Measurements from ENCODE around the gene ABCA2. TPM values are rescaled to one million over a fixed set of nuclear protein-coding genes. Genes with fewer than 3 reads are reported as not detected.

The ABCA2 gene
- total and polyA plus RNA-seq, 9 of the 15 experiments (the other 6 are each of a cell fraction or from before 2014, with no cell fraction given), result 0.69 to 16.3 (median 6.1) TPM; not detected in 2

GRCh38 chr9:137046088-137046787 is 18.2 kb upstream of the ABCA2 start, which contains the start of gene NPDC1:
Gene NPDC1 (minus strand): TSS chr9:137046177. CDS start chr9:137045989, 188 bp downstream.
- FAIRE-seq, result peak; percentile 76
- H3K36me3 ChIP-seq (ENCODE audit: control insufficient read depth, insufficient read depth, low read length), result no peaks in the 10 kb centered on the region
- H3K27me3 ChIP-seq (ENCODE audit: control insufficient read depth in 2 of 2, insufficient read depth in 2 of 2, low read length in 2 of 2), result peaks cover 7 to 39% of the 10 kb centered on the region in 2 experiments; a peak in 4 of 5 replicates
- 4% methylated on average over 39 of the region's 57 CpGs for WGBS (ENCODE audit: insufficient coverage, low coverage, missing lambda C conversion rate)
- ATAC-seq, result peak; percentile 82
- H3K4me1 ChIP-seq (replicated peaks in 1 of 2; ENCODE audit: control insufficient read depth in 2 of 2, insufficient read depth in 2 of 2, low read length in 2 of 2), result peaks cover 2 to 79% of the 10 kb centered on the region in 2 experiments; a peak in 4 of 5 replicates
- no peak within 1 kb of the TSS for H3K4me3 ChIP-seq
- H2AFZ ChIP-seq (ENCODE audit: low read depth, low read length), result peak within 1 kb of the TSS; percentile 45; the same call in 1 of the 2 replicates
- no peaks in the 10 kb centered on the region for H3K9me3 ChIP-seq (replicated peaks; ENCODE audit: control insufficient read depth, insufficient read depth, low read depth, low read length)
- intact Hi-C loops (cut with micrococcal nuclease), result loop anchor here (2.0 kb wide), 1 partner anchor 21 kb away; no protein-coding TSS in a partner anchor
- peaks cover 40% of the 10 kb centered on the region for H4K20me1 ChIP-seq (replicated peaks; ENCODE audit: control insufficient read depth, insufficient read depth, low read length)
- H3K79me2 ChIP-seq (ENCODE audit: control insufficient read depth, insufficient read depth, low read length), result no peaks in the 10 kb centered on the region
- no peak within 1 kb of the TSS for H3K27ac ChIP-seq (ENCODE audit: extremely low read depth, low read depth, low read length)
- peak within 1 kb of the TSS; percentile 46; the same call in 1 of the 2 replicates for H3K4me2 ChIP-seq (ENCODE audit: insufficient read depth, low read length)
- peak; percentile 83 to 91 (median 86) for DNase-seq (ENCODE audit: extremely low read depth in 1 of 4, low spot score in 3 of 4)
- ChIA-PET POLR2A (interaction anchor here (0.6 to 1.4 kb wide), 6 partner anchors 20 to 532 kb away, joined by 3 to 6 read pairs (median 3); partner anchors contain the start of genes DPH7 and SAPCD2), CTCF (ENCODE audit: low intra/inter-chr PET ratio) (interaction anchor here (0.6 to 2.0 kb wide), 10 partner anchors 16 to 191 kb away, joined by 3 to 7 read pairs (median 4); partner anchors contain the start of genes RNF224 and SAPCD2)
- H3K9ac ChIP-seq (ENCODE audit: insufficient read depth in 1 of 2, low read depth in 2 of 2, low read length in 2 of 2), result peak within 1 kb of the TSS in 1 of 2 experiments; percentile 35; a peak in 2 of 4 replicates
- peaks cover 2% of the 10 kb centered on the region for H3K9me1 ChIP-seq (ENCODE audit: control insufficient read depth, insufficient read depth, low read length)
- no TSS peak for BruUV-seq (replicated peaks)
- in situ Hi-C loops (cut with MboI), result no loop called here
- TF ChIP-seq SUPT5H (IDR thresholded peaks at IDR 0.05) (no peak), SNIP1 (IDR thresholded peaks at IDR 0.05; ENCODE audit: low read depth) (no peak), ZNF354B (CRISPR knock-in tag; IDR thresholded peaks at IDR 0.05) (no peak), NONO (IDR thresholded peaks at IDR 0.05; ENCODE audit: low read depth in 2 of 2, low read length in 1 of 2) (no peak), HMGN3 (IDR thresholded peaks at IDR 0.05; ENCODE audit: borderline replicate concordance, extremely low read depth, insufficient read length, low read depth, low read length) (peak; percentile 27), ZNF766 (CRISPR knock-in tag; conservative IDR thresholded peaks at IDR 0.05) (0 out of 2 replicates have a peak, but pooled peaks have one; percentile 22), ZNF609 (CRISPR knock-in tag; IDR thresholded peaks at IDR 0.05; ENCODE audit: borderline replicate concordance) (no peak), KLF10 (CRISPR knock-in tag; IDR thresholded peaks at IDR 0.05) (no peak), ZNF445 (CRISPR knock-in tag; IDR thresholded peaks at IDR 0.05; ENCODE audit: low read depth) (no peak), ARID3A (IDR thresholded peaks at IDR 0.05; ENCODE audit: borderline replicate concordance, low read depth, low read length) (no peak), ZNF699 (CRISPR knock-in tag; IDR thresholded peaks at IDR 0.05; ENCODE audit: insufficient replicate concordance) (no peak), NCOA1 (IDR thresholded peaks at IDR 0.05; ENCODE audit: low read depth) (peak; percentile 84), CC2D1A (IDR thresholded peaks at IDR 0.05) (0 out of 2 replicates have a peak, but pooled peaks have one; percentile 43), ETV1 (tag; conservative IDR thresholded peaks at IDR 0.05; ENCODE audit: low read depth) (0 out of 2 replicates have a peak, but pooled peaks have one; percentile 15), MTA2 (IDR thresholded peaks at IDR 0.05; ENCODE audit: low read depth) (no peak), KHSRP (IDR thresholded peaks at IDR 0.05) (no peak)
